ENCODE data around the gene BEND6.

GRCh38 chr6:57069228-57069627, 114.3 kb downstream of the BEND6 start:
- TF ChIP-seq YY1 (IDR thresholded peaks at IDR 0.05; ENCODE audit: low read depth) (no peak), CTCF (IDR thresholded peaks at IDR 0.05) (no peak), TCF12 (IDR thresholded peaks at IDR 0.05) (no peak), RAD21 (IDR thresholded peaks at IDR 0.05; ENCODE audit: low read length) (no peak), FOXJ3 (CRISPR knock-in tag; IDR thresholded peaks at IDR 0.05) (no peak), JUND (IDR thresholded peaks at IDR 0.05) (no peak), RFX5 (IDR thresholded peaks at IDR 0.05; ENCODE audit: low read length) (no peak), RCOR1 (IDR thresholded peaks at IDR 0.05; ENCODE audit: low read length) (no peak), PBX3 (IDR thresholded peaks at IDR 0.05) (no peak)
- TF ChIP-seq, protein P1, sequence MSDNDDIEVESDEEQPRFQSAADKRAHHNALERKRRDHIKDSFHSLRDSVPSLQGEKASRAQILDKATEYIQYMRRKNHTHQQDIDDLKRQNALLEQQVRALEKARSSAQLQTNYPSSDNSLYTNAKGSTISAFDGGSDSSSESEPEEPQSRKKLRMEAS (IDR thresholded peaks at IDR 0.05; ENCODE audit: low read depth), result no peak
- TF ChIP-seq, protein P2, sequence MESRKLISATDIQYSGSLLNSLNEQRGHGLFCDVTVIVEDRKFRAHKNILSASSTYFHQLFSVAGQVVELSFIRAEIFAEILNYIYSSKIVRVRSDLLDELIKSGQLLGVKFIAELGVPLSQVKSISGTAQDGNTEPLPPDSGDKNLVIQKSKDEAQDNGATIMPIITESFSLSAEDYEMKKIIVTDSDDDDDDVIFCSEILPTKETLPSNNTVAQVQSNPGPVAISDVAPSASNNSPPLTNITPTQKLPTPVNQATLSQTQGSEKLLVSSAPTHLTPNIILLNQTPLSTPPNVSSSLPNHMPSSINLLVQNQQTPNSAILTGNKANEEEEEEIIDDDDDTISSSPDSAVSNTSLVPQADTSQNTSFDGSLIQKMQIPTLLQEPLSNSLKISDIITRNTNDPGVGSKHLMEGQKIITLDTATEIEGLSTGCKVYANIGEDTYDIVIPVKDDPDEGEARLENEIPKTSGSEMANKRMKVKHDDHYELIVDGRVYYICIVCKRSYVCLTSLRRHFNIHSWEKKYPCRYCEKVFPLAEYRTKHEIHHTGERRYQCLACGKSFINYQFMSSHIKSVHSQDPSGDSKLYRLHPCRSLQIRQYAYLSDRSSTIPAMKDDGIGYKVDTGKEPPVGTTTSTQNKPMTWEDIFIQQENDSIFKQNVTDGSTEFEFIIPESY (IDR thresholded peaks at IDR 0.05; ENCODE audit: borderline replicate concordance, low read depth), result no peak
